SK-N-SH treated with all-trans-retinoic acid at 6 μM for 48 hours (cell line): ENCODE measurements around the gene GPC2.

Experiments
- ARNTL ChIP-seq: fragments of 450-650 bp; formaldehyde crosslinking; IDR thresholded peaks from 2 replicates; pipeline ENCODE4 v1.5.0; 2020; ENCODE audit warnings: low read depth, mild to moderate bottlenecking, moderate library complexity, borderline replicate concordance
- CSDC2 ChIP-seq: fragments of 250-450 bp; sonication (Bioruptor Pico); IDR thresholded peaks from 2 replicates; pipeline ENCODE4 v1.5.0; 2020; ENCODE audit warnings: mild to moderate bottlenecking, moderate library complexity
- ZC3H10 ChIP-seq: fragments of 250-450 bp; sonication (Bioruptor Pico); IDR thresholded peaks from 2 replicates; pipeline ENCODE4 v1.5.1; 2021; ENCODE audit warnings: mild to moderate bottlenecking, moderate library complexity
- ZNF8 ChIP-seq: fragments of 450-650 bp; formaldehyde crosslinking; IDR thresholded peaks from 2 replicates; pipeline ENCODE4 v1.5.0; 2020; ENCODE audit warnings: mild to moderate bottlenecking, moderate library complexity
- TF ChIP-seq, protein P1 (sequence below): fragments of 250-450 bp; sonication (Bioruptor Pico); IDR thresholded peaks from 2 replicates; pipeline ENCODE4 v1.8.0; 2020; ENCODE audit warnings: mild to moderate bottlenecking, moderate library complexity, borderline replicate concordance

DNA sequence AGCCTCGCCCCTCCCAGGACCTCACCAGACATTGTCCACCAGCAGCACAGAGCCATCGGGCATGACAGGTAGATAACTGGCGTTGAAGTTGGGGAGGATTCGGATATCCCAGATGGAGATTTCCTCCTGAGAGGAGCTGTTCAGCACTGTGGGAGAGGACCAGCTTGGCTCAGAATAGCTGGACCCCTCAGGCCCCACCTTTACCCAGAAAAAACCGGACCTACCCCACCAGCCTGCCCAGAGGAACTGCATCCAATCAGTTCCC, 20.2 kb downstream of the GPC2 start:
- TF ChIP-seq, protein P1, sequence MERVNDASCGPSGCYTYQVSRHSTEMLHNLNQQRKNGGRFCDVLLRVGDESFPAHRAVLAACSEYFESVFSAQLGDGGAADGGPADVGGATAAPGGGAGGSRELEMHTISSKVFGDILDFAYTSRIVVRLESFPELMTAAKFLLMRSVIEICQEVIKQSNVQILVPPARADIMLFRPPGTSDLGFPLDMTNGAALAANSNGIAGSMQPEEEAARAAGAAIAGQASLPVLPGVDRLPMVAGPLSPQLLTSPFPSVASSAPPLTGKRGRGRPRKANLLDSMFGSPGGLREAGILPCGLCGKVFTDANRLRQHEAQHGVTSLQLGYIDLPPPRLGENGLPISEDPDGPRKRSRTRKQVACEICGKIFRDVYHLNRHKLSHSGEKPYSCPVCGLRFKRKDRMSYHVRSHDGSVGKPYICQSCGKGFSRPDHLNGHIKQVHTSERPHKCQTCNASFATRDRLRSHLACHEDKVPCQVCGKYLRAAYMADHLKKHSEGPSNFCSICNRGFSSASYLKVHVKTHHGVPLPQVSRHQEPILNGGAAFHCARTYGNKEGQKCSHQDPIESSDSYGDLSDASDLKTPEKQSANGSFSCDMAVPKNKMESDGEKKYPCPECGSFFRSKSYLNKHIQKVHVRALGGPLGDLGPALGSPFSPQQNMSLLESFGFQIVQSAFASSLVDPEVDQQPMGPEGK (CRISPR knock-in tag), result no peak
- no peak for TF ChIP-seq ZNF8 (CRISPR knock-in tag)
- TF ChIP-seq ZC3H10 (CRISPR knock-in tag), result no peak
- no peak for TF ChIP-seq CSDC2 (CRISPR knock-in tag)
- no peak for TF ChIP-seq ARNTL (CRISPR knock-in tag)
